ENCODE results near the gene LRRC41.
A peak's percentile ranks its signal among the peaks of the same experiment; 100 is the strongest.
"Not testable (repeated sequence)": the region's sequence is repeated elsewhere in the genome, so short reads cannot be mapped to it uniquely, and the experiment has no call there.

The LRRC41 gene

GRCh38 chr1:46325285-46326076 lies 22.1 kb upstream of the LRRC41 start:
- not testable (repeated sequence) for DNase-seq

GRCh38 chr1:46322191-46322590 lies 18.8 kb upstream of the LRRC41 start:
- DNase-seq: not testable (repeated sequence)

- not testable (repeated sequence) for DNase-seq
Observed at GRCh38 chr1:46319960-46320914, 16.8 kb upstream of the LRRC41 start.

- not testable (repeated sequence) for DNase-seq
Observed at GRCh38 chr1:46319301-46319700, 15.9 kb upstream of the LRRC41 start.

GRCh38 chr1:46317323-46317722 lies 13.9 kb upstream of the LRRC41 start:
- no peak for DNase-seq

- no peak for DNase-seq
Observed at GRCh38 chr1:46315669-46316403, 12.4 kb upstream of the LRRC41 start.

GRCh38 chr1:46310321-46310720 lies 6.9 kb upstream of the LRRC41 start:
- no peak for DNase-seq

- no peak for DNase-seq
Observed at GRCh38 chr1:46309401-46310159, 6.2 kb upstream of the LRRC41 start.

- no peak for DNase-seq
Observed at GRCh38 chr1:46306159-46306530, 2.7 kb upstream of the LRRC41 start.

- DNase-seq: peak in 2 of 56 donors; percentile 22 to 40
Observed at GRCh38 chr1:46303872-46304326, 483 bp upstream of the LRRC41 start.

- peak in 19 of 56 donors; percentile 33 to 73 (median 53) for DNase-seq
Observed at GRCh38 chr1:46302641-46303037, 777 bp downstream of the LRRC41 start.

- peak in 44 of 56 donors; percentile 5 to 73 (median 50) for DNase-seq
Observed at GRCh38 chr1:46301808-46302640, 1.4 kb downstream of the LRRC41 start.

- peak in 5 of 56 donors; percentile 14 to 52 (median 46) for DNase-seq
Observed at GRCh38 chr1:46301406-46301807, 2.0 kb downstream of the LRRC41 start.

GRCh38 chr1:46300673-46301405 lies 2.6 kb downstream of the LRRC41 start:
- no peak for DNase-seq

- no peak for DNase-seq
Observed at GRCh38 chr1:46298387-46298786, 5.0 kb downstream of the LRRC41 start.

- DNase-seq: no peak
Observed at GRCh38 chr1:46295306-46295705, 8.1 kb downstream of the LRRC41 start.

GRCh38 chr1:46289976-46290375 lies 13.4 kb downstream of the LRRC41 start:
- DNase-seq: no peak

- no peak for DNase-seq
Observed at GRCh38 chr1:46289134-46289494, 14.3 kb downstream of the LRRC41 start.

Measured in nucleus accumbens (tissue), 56 donors.